GM12872 (cell line): Measurements from ENCODE around the gene CRTC3.

Experiments
- TF ChIP-seq, protein P1 (sequence below): IDR thresholded peaks from 3 replicates; pipeline ENCODE4 v1.5.1; 2011; ENCODE audit warnings: low read depth, mild to moderate bottlenecking, low read length, moderate library complexity; ENCODE audit not compliant: insufficient read depth

Gene CRTC3

DNA sequence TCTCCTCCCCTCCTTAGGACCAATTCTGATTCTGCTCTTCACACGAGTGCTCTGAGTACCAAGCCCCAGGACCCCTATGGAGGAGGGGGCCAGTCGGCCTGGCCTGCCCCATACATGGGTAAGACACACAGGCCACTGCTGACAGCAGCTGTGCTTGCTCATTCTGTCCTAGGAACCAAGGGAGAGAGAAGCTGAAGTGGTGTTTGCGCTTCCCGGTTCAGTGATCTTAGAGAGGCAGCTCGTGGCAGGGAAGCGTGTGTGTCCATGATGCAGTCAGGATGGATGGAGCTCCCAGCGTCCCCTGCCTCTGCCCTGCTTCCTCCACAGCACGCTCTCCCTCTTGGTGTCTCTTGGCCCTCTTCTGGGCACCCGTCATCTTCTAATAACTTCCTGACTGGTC is 77.6 kb downstream of the CRTC3 start:
- TF ChIP-seq, protein P1, sequence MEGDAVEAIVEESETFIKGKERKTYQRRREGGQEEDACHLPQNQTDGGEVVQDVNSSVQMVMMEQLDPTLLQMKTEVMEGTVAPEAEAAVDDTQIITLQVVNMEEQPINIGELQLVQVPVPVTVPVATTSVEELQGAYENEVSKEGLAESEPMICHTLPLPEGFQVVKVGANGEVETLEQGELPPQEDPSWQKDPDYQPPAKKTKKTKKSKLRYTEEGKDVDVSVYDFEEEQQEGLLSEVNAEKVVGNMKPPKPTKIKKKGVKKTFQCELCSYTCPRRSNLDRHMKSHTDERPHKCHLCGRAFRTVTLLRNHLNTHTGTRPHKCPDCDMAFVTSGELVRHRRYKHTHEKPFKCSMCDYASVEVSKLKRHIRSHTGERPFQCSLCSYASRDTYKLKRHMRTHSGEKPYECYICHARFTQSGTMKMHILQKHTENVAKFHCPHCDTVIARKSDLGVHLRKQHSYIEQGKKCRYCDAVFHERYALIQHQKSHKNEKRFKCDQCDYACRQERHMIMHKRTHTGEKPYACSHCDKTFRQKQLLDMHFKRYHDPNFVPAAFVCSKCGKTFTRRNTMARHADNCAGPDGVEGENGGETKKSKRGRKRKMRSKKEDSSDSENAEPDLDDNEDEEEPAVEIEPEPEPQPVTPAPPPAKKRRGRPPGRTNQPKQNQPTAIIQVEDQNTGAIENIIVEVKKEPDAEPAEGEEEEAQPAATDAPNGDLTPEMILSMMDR: no peak

DNA sequence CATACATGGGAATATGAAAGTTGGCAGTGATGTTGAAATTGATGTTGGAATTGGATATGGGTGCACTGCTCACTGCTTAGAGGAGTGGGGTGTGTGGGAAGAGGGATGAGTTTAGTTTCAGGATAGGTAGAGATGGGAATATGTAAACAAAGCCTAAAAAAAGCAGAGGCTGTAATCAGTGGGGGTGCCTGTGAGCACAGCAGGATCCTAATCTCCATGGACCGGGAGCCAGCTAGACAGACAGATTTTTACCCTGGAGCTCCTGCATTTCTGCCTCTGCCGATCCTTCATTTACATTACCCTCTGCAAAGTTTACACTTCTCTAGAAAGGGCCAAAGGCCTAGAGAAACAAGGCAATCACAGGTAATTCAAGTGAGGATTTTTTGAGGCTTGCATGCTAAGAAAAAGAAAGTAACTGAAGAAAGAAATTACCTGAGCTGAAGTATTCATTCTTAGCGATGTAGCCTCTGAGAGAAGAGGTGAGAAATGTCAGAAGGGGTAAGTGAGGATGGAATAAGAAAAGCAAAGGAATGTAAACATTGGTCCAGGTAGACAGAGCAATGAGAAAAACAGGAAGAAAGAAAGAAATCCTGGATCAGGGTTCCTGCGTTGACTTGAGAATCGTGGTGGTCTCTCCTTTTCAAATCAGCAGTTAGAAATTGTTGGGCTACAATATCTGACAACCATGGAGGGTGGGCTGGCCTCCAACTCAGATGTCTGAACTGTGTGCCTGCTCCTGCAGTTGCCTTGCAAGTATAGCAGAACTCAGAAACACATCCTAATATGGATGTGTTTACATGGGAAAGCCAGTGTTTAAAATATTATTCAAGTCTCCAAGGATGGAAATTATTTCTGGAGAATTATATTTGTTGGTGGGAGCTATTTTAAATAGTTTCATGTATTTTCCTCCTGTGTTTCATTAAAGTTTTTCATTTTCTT is 79.8 kb downstream of the CRTC3 start:
- TF ChIP-seq, protein P1: no peak

DNA sequence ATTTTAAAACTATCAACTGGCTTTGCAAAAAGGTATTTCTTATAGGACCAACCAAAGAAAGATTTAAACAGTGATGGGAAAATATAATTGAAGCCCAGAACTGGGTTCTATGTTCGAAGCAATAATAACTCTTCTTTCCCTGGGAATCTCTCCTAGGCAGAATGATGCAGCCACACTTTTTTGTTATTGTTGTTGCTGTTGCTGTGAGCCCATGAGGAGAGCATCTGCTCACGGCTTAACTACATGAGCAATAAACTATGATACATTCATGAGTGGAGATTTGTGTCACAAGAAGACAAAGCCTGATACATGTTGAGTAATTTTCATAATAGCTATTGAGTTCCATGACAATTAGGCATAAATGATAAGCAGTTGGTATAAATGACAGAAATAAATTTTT is 80.5 kb downstream of the CRTC3 start:
- TF ChIP-seq, protein P1: no peak

DNA sequence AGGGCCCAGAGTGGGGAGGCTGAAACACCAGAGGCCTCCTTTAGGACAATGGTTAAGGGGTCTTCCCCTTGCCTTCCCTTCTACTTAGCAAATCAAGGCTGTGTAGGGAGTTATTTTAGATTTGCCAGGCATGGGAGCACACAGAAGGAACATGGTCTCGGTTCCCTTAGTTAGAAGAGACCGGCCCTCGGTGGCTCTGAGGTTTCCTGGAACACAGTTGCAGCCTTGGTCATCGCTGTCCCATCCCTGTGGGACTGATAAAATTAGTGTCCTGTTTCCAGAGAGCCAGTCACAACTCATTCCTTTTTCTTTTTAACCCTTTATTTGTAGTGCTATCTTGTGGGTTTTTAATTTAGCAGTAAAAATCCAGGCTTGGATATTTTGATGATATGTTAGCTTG is 81.4 kb downstream of the CRTC3 start:
- TF ChIP-seq, protein P1: no peak

DNA sequence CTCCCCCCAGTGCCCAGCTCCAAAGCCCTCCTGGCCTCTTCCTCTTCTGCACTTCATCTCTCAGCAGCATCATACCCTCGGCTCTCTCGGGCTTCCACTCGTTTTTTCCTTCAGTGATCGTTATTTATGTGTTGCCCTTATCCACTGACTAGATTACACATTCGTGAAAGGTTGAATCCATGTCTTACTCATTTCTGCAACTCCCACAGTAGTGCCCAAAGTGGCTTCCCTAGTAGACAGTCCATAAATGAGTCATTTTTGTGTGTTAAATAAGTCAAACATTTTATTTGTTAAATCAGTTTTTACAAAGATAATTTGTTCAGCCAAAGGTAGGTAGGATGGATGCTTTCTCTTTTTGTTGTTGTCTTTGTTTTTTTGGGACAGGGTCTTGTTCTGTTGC is 87.4 kb downstream of the CRTC3 start:
- TF ChIP-seq, protein P1: no peak

DNA sequence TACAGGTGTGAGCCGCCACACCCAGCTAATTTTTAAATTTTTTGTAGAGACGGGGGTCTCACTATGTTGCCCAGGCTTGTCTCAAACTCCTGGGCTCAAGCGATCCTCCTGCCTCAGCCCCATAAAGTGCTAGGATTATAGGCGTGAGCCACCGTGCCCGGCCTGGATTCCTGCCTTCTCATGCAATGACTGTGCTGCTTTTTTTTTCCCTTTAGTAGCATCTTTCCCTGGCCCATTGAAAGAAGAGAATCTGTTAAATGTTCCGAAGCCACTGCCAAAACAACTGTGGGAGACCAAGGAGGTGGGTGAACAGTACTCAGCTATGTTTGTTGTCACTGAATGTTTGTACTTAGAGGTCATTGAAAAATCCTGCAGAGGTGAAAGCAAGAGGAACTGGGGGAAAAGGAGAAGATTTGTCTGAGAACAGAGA is 88.0 kb downstream of the CRTC3 start:
- TF ChIP-seq, protein P1: no peak

DNA sequence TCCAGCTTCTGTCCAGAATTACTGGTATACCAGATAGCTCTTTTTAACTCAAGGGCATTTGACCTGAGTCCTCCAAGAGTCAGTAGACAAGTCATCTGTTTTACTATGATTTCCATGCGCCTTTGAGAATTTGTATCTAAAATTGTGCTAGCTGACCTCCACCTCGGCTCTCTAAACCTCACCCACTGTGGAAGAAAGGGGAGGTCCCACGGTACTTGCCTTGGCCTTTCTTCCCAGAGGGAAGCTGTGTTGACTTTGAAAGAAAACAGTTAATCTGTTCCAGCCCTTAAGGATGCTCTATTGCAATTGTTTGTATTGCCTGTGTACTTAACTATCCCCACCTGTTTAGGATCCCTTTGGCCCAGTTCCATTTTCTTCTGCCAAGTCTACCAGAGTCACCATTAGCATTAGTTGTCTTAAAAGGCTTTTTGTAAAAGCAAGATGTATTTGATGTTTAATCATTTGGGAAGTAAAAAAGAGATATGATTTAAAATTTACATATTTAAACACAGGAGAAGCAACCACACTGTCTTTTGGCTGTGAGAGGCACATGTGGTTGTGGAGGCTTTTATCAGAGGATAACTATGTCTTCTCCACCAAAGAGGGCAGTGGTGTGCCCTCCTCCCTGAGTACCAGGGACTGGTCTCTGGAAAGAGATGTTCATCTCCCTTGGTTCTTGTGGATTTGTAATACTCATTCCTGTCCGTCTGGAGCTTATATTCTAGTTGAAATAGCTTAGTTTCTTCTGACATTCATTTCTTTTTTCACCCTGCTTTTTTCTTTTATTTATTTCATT is 88.8 kb downstream of the CRTC3 start:
- TF ChIP-seq, protein P1: no peak
